DOHH2 (cell line): ENCODE measurements around the gene KCNH1.

Source experiments
- CTCF ChIP-seq: fragments of 200-600 bp; sonication (generic); IDR thresholded peaks from one replicate; pipeline ENCODE4 v1.5.1; 2014; ENCODE audit warnings: antibody characterized with exemption, mild to moderate bottlenecking, low read depth, low read length; ENCODE audit not compliant: poor library complexity, severe bottlenecking
- EZH2phosphoT487 ChIP-seq: fragments of 200-600 bp; sonication (generic); IDR thresholded peaks from 2 replicates; pipeline ENCODE4 v1.6.1; 2017; ENCODE audit warnings: borderline replicate concordance, mild to moderate bottlenecking, antibody characterized with exemption, low read length, moderate library complexity, mixed read lengths

- no peak for TF ChIP-seq CTCF
- no peak for TF ChIP-seq EZH2phosphoT487
Measured at GRCh38 chr1:210674151-210674550, 459.8 kb downstream of the KCNH1 start.
